Measurements from ENCODE around the gene PDE11A. TPM values are rescaled to one million over a fixed set of nuclear protein-coding genes. Genes with fewer than 3 reads are reported as not detected.

Gene PDE11A
- total RNA-seq, 1 donor, result under 0.01 TPM

DNA sequence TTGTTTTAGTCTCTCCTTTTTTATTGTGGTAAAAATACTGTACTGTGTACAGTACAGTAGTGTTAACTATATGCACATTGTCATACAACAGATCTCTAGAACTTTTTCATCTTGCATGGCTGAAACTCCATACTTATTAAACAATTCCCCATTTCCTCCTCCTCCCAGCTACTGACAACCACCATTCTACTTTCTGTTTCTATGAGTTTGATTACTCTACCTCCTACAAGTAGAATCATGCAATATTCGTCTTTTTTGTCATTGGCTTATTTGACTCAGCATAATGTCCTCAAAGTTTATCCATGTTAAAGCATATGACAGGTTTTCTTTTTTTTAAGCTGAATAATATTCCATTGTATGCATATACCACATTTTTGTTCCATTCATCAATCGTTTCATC lies 341.8 kb downstream of the PDE11A start:
- TF ChIP-seq, protein P1, sequence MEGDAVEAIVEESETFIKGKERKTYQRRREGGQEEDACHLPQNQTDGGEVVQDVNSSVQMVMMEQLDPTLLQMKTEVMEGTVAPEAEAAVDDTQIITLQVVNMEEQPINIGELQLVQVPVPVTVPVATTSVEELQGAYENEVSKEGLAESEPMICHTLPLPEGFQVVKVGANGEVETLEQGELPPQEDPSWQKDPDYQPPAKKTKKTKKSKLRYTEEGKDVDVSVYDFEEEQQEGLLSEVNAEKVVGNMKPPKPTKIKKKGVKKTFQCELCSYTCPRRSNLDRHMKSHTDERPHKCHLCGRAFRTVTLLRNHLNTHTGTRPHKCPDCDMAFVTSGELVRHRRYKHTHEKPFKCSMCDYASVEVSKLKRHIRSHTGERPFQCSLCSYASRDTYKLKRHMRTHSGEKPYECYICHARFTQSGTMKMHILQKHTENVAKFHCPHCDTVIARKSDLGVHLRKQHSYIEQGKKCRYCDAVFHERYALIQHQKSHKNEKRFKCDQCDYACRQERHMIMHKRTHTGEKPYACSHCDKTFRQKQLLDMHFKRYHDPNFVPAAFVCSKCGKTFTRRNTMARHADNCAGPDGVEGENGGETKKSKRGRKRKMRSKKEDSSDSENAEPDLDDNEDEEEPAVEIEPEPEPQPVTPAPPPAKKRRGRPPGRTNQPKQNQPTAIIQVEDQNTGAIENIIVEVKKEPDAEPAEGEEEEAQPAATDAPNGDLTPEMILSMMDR (IDR thresholded peaks at IDR 0.05; ENCODE audit: insufficient read depth, low read depth, low read length), result no peak
- no peak for DNase-seq (ENCODE audit: low read depth)
- H3K4me3 ChIP-seq (ENCODE audit: low read depth, low read length), result no peak overlapping the region

DNA sequence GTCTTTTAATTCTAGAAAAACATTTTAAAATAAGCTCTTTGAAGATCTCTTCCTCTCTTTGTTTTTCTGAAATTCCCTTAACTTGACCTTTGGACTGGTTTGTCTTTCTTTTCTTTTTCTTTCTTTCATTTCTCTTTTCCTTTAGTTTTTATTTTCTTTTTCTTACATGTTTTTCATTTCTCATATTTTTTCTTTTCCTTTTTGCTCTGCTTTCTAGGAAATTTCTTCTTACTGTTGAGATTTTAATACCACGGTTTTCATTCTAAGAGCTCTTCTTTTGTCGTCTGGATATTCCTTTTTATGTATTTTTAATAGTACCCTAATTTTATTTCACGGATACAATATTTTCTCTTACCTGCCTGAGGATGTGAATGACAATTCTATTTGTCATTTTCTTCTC lies 342.2 kb downstream of the PDE11A start:
- TF ChIP-seq, protein P1 (IDR thresholded peaks at IDR 0.05; ENCODE audit: insufficient read depth, low read depth, low read length), result no peak

DNA sequence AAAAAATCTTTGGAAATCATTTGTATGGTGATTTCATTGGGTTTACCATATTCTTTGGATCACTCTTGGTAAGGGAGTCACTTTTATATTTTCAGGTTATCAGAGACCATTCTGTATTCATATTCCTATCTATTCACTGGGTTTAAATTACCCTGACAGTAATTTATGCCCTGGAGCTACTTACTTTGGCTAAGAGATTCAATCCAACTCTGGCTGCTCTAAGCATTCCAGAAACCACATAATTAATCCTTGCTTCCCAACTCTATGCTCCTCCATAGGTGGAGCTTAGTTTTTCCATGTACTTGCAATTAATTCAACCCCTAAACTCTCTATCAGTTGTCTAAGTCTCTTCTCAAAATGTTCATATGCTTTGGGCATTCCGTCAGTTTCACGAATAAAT lies 343.7 kb downstream of the PDE11A start:
- TF ChIP-seq, protein P1 (IDR thresholded peaks at IDR 0.05; ENCODE audit: insufficient read depth, low read depth, low read length), result no peak
- no peak for DNase-seq (ENCODE audit: low read depth)

More for the DNA sequence above, 342.2 kb downstream of the PDE11A start:
- DNase-seq (ENCODE audit: low read depth), result no peak
- no peak overlapping the region for H3K4me3 ChIP-seq (ENCODE audit: low read depth, low read length)

DNA sequence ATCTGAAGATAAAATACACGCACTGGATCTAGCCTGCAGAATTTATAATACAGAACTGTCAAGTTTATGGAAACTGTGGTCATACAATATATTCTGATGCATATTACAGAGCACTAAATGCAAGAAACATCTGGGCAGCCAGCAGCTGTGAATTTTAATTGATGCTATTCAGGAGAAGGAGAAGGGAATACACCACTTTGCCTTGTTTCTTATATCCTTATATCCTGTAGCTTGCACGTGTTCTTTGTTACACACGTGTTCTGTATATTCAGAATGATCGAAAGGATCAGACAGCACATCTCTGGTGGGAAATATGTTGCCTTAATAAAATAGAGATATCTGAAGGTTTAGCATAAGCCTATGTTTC lies 344.2 kb downstream of the PDE11A start:
- no peak overlapping the region for H3K4me3 ChIP-seq (ENCODE audit: low read depth, low read length)
- TF ChIP-seq, protein P1 (IDR thresholded peaks at IDR 0.05; ENCODE audit: insufficient read depth, low read depth, low read length), result no peak
- DNase-seq (ENCODE audit: low read depth), result no peak

More for the DNA sequence above, 343.7 kb downstream of the PDE11A start:
- no peak overlapping the region for H3K4me3 ChIP-seq (ENCODE audit: low read depth, low read length)

DNA sequence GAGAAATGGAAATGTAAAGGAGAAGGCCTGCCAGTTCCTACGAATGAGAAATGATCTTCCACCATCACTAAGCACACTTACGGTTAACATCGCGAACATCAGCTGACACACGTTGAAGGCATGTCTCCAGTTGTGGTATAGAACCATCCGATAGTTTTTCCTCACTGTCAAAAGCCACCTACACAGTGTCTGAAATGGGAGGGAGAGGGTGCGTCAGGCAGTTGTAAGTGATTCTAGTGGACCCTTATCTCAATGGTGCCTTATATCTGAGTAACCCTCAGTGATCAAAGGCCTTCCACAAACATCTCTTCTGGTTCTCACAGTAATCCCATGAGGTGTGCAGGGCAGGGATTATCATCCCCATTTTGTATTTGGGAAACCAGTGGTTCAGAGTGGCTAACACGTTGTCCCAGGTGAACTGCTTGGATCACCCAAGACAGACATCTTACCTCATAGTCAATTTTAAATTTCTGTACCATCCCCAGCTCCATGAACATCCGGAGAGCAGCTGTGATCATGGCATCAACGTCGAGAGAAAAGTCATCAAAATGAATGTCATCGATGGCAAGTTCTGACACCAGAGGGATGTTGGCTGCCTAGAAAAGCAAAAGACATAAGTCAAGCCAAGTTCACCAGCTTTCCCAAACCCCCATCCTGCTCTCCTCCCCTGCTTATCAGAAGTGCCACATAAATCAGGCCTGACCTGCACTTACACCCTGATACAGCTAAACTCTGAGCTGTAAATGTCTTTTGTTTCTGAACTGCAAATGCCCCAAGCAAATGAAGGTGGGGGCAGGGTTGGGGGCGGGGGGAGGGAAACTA lies 344.8 kb downstream of the PDE11A start:
- no peak for DNase-seq (ENCODE audit: low read depth)
- no peak overlapping the region for H3K4me3 ChIP-seq (ENCODE audit: low read depth, low read length)
- TF ChIP-seq, protein P1 (IDR thresholded peaks at IDR 0.05; ENCODE audit: insufficient read depth, low read depth, low read length), result no peak

DNA sequence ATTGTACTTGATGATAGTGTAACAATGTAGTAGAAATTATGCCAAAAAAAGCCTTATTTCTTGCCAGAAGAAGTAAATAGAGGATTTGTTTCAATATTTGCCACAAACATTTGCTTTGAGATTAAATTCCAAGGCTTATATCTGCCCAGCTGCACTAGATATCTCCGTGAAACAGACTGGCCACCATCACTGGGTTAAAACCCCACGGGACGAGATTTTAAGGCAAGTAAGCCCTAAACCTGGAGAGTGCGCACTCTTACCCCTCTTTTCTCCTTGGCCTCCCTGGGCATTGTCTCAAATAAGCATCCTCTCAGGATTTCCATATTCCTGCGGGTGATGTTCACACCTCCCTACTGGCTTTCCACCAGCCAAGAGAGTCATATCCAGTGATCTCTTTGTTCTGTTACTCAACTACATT lies 345.6 kb downstream of the PDE11A start:
- DNase-seq (ENCODE audit: low read depth), result no peak
- TF ChIP-seq, protein P1 (IDR thresholded peaks at IDR 0.05; ENCODE audit: insufficient read depth, low read depth, low read length), result no peak
- no peak overlapping the region for H3K4me3 ChIP-seq (ENCODE audit: low read depth, low read length)
